T-cell (primary cell): ENCODE data around the gene ISM1. TPM values are rescaled to one million over a fixed set of nuclear protein-coding genes. Genes with fewer than 3 reads are reported as not detected.

Source experiments
- ATAC-seq, 4 experiments: fragments of 200-7000 bp in 3 of 4; fragments of 150-1000 bp in 1 of 4; cut with Tn5 transposase; replicated peaks in 1 of 4; 1 replicate in 3 of 4; 2 replicates in 1 of 4; pipeline ENCODE4 v1.10.0; 2021; ENCODE audit warnings: moderate library complexity in 3 of 4, mild to moderate bottlenecking in 2 of 4, moderate number of reproducible peaks in 1 of 4
- CTCF ChIA-PET, 2 donors: fragments of 300-600 bp; sonication (Branson Sonifier 250); formaldehyde crosslinking; loops; one replicate each; lab custom pipeline; 2022; ENCODE audit warnings: antibody characterized with exemption in 2 of 2; lab: Charles Lee
- POLR2A ChIA-PET, 2 donors: fragments of 300-600 bp; sonication (Branson Sonifier 250); formaldehyde crosslinking; loops; one replicate each; lab custom pipeline; 2022; ENCODE audit warnings: antibody characterized with exemption in 2 of 2; lab: Charles Lee
- DNase-seq, 35 experiments: peaks; one replicate each; pipeline versions ENCODE4 v3.0.0 to v3.0.0-alpha.2; 2013 to 2023
- H3K27ac ChIP-seq: one replicate; pipeline ENCODE4 v1.5.1; 2013; ENCODE audit warnings: low read length
- H3K27me3 ChIP-seq, 2 experiments: replicated peaks in 1 of 2; 1 replicate in 1 of 2; 2 replicates in 1 of 2; pipeline versions ENCODE4 v1.6.1 to v1.7.0; 2013; ENCODE audit warnings: low read length in 1 of 2, mixed read lengths in 1 of 2; ENCODE audit not compliant: control insufficient read depth in 2 of 2, insufficient read depth in 2 of 2; ENCODE audit errors: extremely low read depth in 1 of 2
- H3K36me3 ChIP-seq, 2 donors: 1 replicate in 1 of 2; 2 replicates in 1 of 2; pipeline versions ENCODE4 v1.6.1 to v1.7.0; 2013; ENCODE audit warnings: low read length in 1 of 2; ENCODE audit not compliant: control insufficient read depth in 2 of 2, insufficient read depth in 1 of 2; ENCODE audit errors: extremely low read depth in 1 of 2
- H3K4me1 ChIP-seq, 2 experiments: 1 replicate in 1 of 2; 2 replicates in 1 of 2; pipeline versions ENCODE4 v1.6.1 to v1.7.0; 2013; ENCODE audit warnings: low read length in 2 of 2, mixed read lengths in 1 of 2; ENCODE audit not compliant: insufficient read depth in 2 of 2, control insufficient read depth in 1 of 2; ENCODE audit errors: extremely low read depth in 1 of 2
- H3K4me3 ChIP-seq, 2 donors: 1 replicate in 1 of 2; 2 replicates in 1 of 2; pipeline versions ENCODE4 v1.5.1 to v1.7.0; 2013; ENCODE audit warnings: mild to moderate bottlenecking in 2 of 2, low read length in 1 of 2, moderate library complexity in 1 of 2; ENCODE audit not compliant: control insufficient read depth in 1 of 2; ENCODE audit errors: extremely low read depth in 1 of 2
- H3K9me3 ChIP-seq: 2 replicates; pipeline ENCODE4 v1.7.0; 2013
- H3K27ac Mint-ChIP-seq, 2 donors: one replicate each; pipeline ENCODE4 v1.8.0; 2020 to 2021; ENCODE audit warnings: mild to moderate bottlenecking in 2 of 2, mixed read lengths in 2 of 2
- H3K27me3 Mint-ChIP-seq, 2 donors: one replicate each; pipeline ENCODE4 v1.8.0; 2021 to 2022; ENCODE audit warnings: mixed read lengths in 2 of 2
- H3K36me3 Mint-ChIP-seq: one replicate; pipeline ENCODE4 v1.8.0; 2021; ENCODE audit warnings: mixed read lengths
- H3K4me1 Mint-ChIP-seq, 3 donors: one replicate each; pipeline ENCODE4 v1.8.0; 2020 to 2022; ENCODE audit warnings: mixed read lengths in 3 of 3, mild to moderate bottlenecking in 1 of 3
- H3K4me3 Mint-ChIP-seq, 3 donors: one replicate each; pipeline ENCODE4 v1.8.0; 2020 to 2022; ENCODE audit warnings: mild to moderate bottlenecking in 3 of 3, mixed read lengths in 3 of 3, moderate library complexity in 3 of 3
- H3K9me3 Mint-ChIP-seq, 3 donors: one replicate each; pipeline ENCODE4 v1.8.0; 2020 to 2022; ENCODE audit warnings: mixed read lengths in 3 of 3
- WGBS: methylation state at CpG from one replicate; pipeline ENCODE4 v1.1.5; 2013; ENCODE audit warnings: missing lambda C conversion rate; ENCODE audit not compliant: insufficient coverage; 5-methylcytosine and 5-hydroxymethylcytosine counted together
- total RNA-seq, 35 experiments: library from RNA in 6 of 35; stranded (reverse) in 6 of 35; fragments of 120-200 nt in 1 of 35; gene quantifications; one replicate each; pipeline versions ENCODE4 v1.2.1 to v1.2.4 and lab custom pipeline; 2013 to 2026

ISM1 gene
- total RNA-seq, 5 donors from 2014 or later (not counting 1 experiment from before 2014, with no cell fraction given): 2.9 to 6.2 (median 4.5) TPM

- Histone ChIP-seq H3K36me3 (no peaks in the 10 kb centered on the region), H3K9me3 (no peaks in the 10 kb centered on the region), H3K27me3 (no peaks in the 10 kb centered on the region), H3K4me3 (no peak overlapping the region), H3K4me1 (no peaks in the 10 kb centered on the region), H3K27ac (no peak overlapping the region)
- H3K4me3 Mint-ChIP-seq: no peak overlapping the region
- H3K9me3 Mint-ChIP-seq: no peaks in the 10 kb centered on the region
- no peaks in the 10 kb centered on the region for H3K4me1 Mint-ChIP-seq
- no peak overlapping the region for H3K27ac Mint-ChIP-seq
- ChIA-PET CTCF (no interaction called here), POLR2A (no interaction called here)
- DNase-seq (no peak), ATAC-seq (no peak)
- H3K36me3 Mint-ChIP-seq: no peaks in the 10 kb centered on the region
- WGBS: 76% methylated on average over 4 of the region's 6 CpGs
- H3K27me3 Mint-ChIP-seq: peaks cover 0 to 8% of the 10 kb centered on the region in 2 donors
These were observed 116.2 kb downstream of the ISM1 start for GRCh38 chr20:13337090-13337784.

- Histone ChIP-seq H3K27ac (no peak overlapping the region), H3K4me3 (no peak overlapping the region), H3K27me3 (no peaks in the 10 kb centered on the region), H3K9me3 (no peaks in the 10 kb centered on the region), H3K4me1 (no peaks in the 10 kb centered on the region), H3K36me3 (no peaks in the 10 kb centered on the region)
- no peaks in the 10 kb centered on the region for H3K9me3 Mint-ChIP-seq
- CTCF ChIA-PET: no interaction called here
- no peak for ATAC-seq
- no peaks in the 10 kb centered on the region for H3K36me3 Mint-ChIP-seq
- POLR2A ChIA-PET: no interaction called here
- H3K27ac Mint-ChIP-seq: no peak overlapping the region
- WGBS: no CpG with 5 or more reads among the region's 2 CpGs
- no peaks in the 10 kb centered on the region for H3K4me1 Mint-ChIP-seq
- H3K4me3 Mint-ChIP-seq: no peak overlapping the region
- no peak for DNase-seq
- H3K27me3 Mint-ChIP-seq: peaks cover 0 to 5% of the 10 kb centered on the region in 2 donors
These were observed 117.1 kb downstream of the ISM1 start for GRCh38 chr20:13338097-13338661.

- no peak for ATAC-seq
- Histone ChIP-seq H3K27ac (no peak overlapping the region), H3K36me3 (no peaks in the 10 kb centered on the region), H3K4me3 (no peak overlapping the region), H3K27me3 (peaks cover 0 to 3% of the 10 kb centered on the region in 2 experiments), H3K4me1 (no peaks in the 10 kb centered on the region), H3K9me3 (no peaks in the 10 kb centered on the region)
- DNase-seq: no peak
- CTCF ChIA-PET: no interaction called here
- Mint-ChIP-seq H3K4me3 (no peak overlapping the region), H3K9me3 (no peaks in the 10 kb centered on the region), H3K36me3 (no peaks in the 10 kb centered on the region), H3K27me3 (peaks cover 5 to 8% of the 10 kb centered on the region in 2 donors), H3K27ac (no peak overlapping the region), H3K4me1 (no peaks in the 10 kb centered on the region)
- POLR2A ChIA-PET: no interaction called here
- 79% methylated on average over 2 of the region's 3 CpGs for WGBS
These were observed 117.9 kb downstream of the ISM1 start for GRCh38 chr20:13338999-13339411.

GRCh38 chr20:13340088-13340487 is 119.0 kb downstream of the ISM1 start:
- Histone ChIP-seq H3K9me3 (no peaks in the 10 kb centered on the region), H3K27ac (no peak overlapping the region), H3K4me3 (no peak overlapping the region), H3K4me1 (no peaks in the 10 kb centered on the region), H3K36me3 (no peaks in the 10 kb centered on the region), H3K27me3 (peaks cover 0 to 3% of the 10 kb centered on the region in 2 experiments)
- Mint-ChIP-seq H3K9me3 (no peaks in the 10 kb centered on the region), H3K36me3 (no peaks in the 10 kb centered on the region), H3K4me3 (no peak overlapping the region), H3K27ac (no peak overlapping the region), H3K4me1 (no peaks in the 10 kb centered on the region), H3K27me3 (peaks cover 9 to 10% of the 10 kb centered on the region in 2 donors)
- POLR2A ChIA-PET: no interaction called here
- CTCF ChIA-PET: no interaction called here
- DNase-seq: no peak
- WGBS: no CpG with 5 or more reads among the region's 2 CpGs
- ATAC-seq: no peak

- no peaks in the 10 kb centered on the region for H3K9me3 Mint-ChIP-seq
- ChIA-PET CTCF (no interaction called here), POLR2A (interaction anchor here in 1 of 2 donors (0.5 kb wide), 1 partner anchor 9 kb away, joined by 3 read pairs; no protein-coding TSS in a partner anchor)
- ATAC-seq (no peak), DNase-seq (no peak)
- Histone ChIP-seq H3K4me3 (no peak overlapping the region), H3K9me3 (no peaks in the 10 kb centered on the region), H3K36me3 (no peaks in the 10 kb centered on the region), H3K4me1 (no peaks in the 10 kb centered on the region), H3K27me3 (peaks cover 0 to 3% of the 10 kb centered on the region in 2 experiments), H3K27ac (no peak overlapping the region)
- H3K27ac Mint-ChIP-seq: no peak overlapping the region
- no peak overlapping the region for H3K4me3 Mint-ChIP-seq
- H3K4me1 Mint-ChIP-seq: no peaks in the 10 kb centered on the region
- WGBS: 66% methylated on average over 7 of the region's 9 CpGs
- H3K27me3 Mint-ChIP-seq: peaks cover 9 to 10% of the 10 kb centered on the region in 2 donors
- H3K36me3 Mint-ChIP-seq: no peaks in the 10 kb centered on the region
These were observed 120.8 kb downstream of the ISM1 start for GRCh38 chr20:13341737-13342393.

- Histone ChIP-seq H3K27ac (no peak overlapping the region), H3K9me3 (no peaks in the 10 kb centered on the region), H3K4me1 (no peaks in the 10 kb centered on the region), H3K4me3 (no peak overlapping the region), H3K27me3 (peaks cover 0 to 3% of the 10 kb centered on the region in 2 experiments), H3K36me3 (no peaks in the 10 kb centered on the region)
- H3K27ac Mint-ChIP-seq: no peak overlapping the region
- H3K4me1 Mint-ChIP-seq: no peaks in the 10 kb centered on the region
- H3K27me3 Mint-ChIP-seq: peaks cover 9 to 10% of the 10 kb centered on the region in 2 donors
- DNase-seq (no peak), ATAC-seq (no peak)
- H3K36me3 Mint-ChIP-seq: no peaks in the 10 kb centered on the region
- no peak overlapping the region for H3K4me3 Mint-ChIP-seq
- no peaks in the 10 kb centered on the region for H3K9me3 Mint-ChIP-seq
- POLR2A ChIA-PET: no interaction called here
- WGBS: 86% methylated on average over 6 of the region's 12 CpGs
- CTCF ChIA-PET: no interaction called here
These were observed 121.6 kb downstream of the ISM1 start for GRCh38 chr20:13342469-13343242.
